Spleen (tissue), 7 donors: Measurements from ENCODE around the gene TINAG.

Source experiments
- CTCF ChIP-seq, 11 experiments: fragments of 200-600 bp in 7 of 11; fragments of 450-650 bp in 4 of 11; sonication (generic) in 4 of 11; IDR thresholded peaks in 8 of 11; conservative IDR thresholded peaks in 3 of 11; 1 replicate in 7 of 11; 2 replicates in 4 of 11; pipeline versions ENCODE4 v1.4.0 to v1.8.0; 2016 to 2021; ENCODE audit warnings: antibody characterized with exemption in 11 of 11, inconsistent platforms in 4 of 11, mild to moderate bottlenecking in 1 of 11
- POLR2A ChIP-seq, 3 donors: fragments of 450-650 bp; IDR thresholded peaks; one replicate each; pipeline ENCODE4 v1.5.1; 2017; ENCODE audit warnings: antibody characterized with exemption in 3 of 3, mild to moderate bottlenecking in 1 of 3
- donor health status: DM: no; HTN: no; CAD: no; lungs with moderate emphysema.
- donor health status: DM: no; HTN: no; CAD: no.
- donor health status: DM: no; HTN: no; CAD: no.

- TF ChIP-seq CTCF (IDR thresholded peaks at IDR 0.05 in 8 of 11, conservative IDR thresholded peaks at IDR 0.05 in 3 of 11) (no peak), POLR2A (IDR thresholded peaks at IDR 0.05) (no peak)
Measured at GRCh38 chr6:54386295-54386694, 78.1 kb downstream of the TINAG start.
